Stimulated activated CD8-positive, alpha-beta memory T cell treated with anti-CD3 and anti-CD28 coated beads, Interleukin-15, amount 100 ng/mL, for 1 hour (primary cell): ENCODE data around the gene SRC.
A peak's percentile ranks its signal among the peaks of the same experiment; 100 is the strongest.

Experiments used
- DNase-seq: peaks from one replicate; pipeline ENCODE4 v3.0.0-alpha.2; 2020; ENCODE audit warnings: low read depth

Gene SRC

GRCh38 chr20:37383229-37383989, 37.5 kb downstream of the SRC start:
- no peak for DNase-seq

DNA sequence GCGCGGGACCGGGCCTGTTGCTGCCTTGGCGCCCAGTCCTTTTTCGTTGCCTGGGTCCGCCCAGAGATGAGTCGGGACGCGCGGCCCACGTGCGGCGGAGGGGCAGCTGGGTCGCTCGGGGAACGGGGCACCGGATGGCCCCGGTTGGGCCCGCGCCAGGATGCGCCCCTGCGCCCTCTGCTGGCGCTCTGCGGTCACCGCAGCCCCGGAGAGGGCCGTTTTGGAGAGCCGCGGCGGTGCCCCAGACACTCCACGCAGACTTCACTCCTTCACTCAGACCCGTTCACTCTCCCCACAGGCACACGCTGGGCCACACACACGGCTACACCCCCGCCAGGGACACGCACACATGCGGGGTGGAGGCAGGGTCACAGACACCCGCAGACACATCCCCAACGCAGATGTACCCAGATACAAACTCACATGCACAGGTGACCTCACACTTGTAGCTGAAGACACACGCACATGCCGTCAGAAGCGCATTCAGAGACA, 38.8 kb downstream of the SRC start:
- peak; percentile 51 for DNase-seq

DNA sequence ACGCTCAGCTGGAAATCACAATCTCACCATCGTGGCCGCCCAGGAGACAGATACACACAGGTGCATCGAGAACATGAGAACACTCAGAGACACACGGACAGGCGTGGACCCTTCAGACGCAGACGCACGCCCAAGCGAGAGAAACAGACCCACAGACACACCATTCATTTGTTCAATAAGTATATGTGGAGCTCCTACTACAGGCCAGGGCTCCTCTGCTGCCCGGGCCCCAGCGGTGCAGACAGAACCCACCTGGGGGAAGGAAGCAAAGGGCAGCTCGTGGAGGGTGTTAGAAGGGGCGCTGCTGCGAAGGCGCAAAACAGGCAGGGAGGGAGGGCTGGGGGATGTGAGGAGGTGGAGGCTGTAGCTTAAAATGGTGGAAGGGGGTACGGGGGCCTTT, 39.2 kb downstream of the SRC start:
- DNase-seq = no peak

DNA sequence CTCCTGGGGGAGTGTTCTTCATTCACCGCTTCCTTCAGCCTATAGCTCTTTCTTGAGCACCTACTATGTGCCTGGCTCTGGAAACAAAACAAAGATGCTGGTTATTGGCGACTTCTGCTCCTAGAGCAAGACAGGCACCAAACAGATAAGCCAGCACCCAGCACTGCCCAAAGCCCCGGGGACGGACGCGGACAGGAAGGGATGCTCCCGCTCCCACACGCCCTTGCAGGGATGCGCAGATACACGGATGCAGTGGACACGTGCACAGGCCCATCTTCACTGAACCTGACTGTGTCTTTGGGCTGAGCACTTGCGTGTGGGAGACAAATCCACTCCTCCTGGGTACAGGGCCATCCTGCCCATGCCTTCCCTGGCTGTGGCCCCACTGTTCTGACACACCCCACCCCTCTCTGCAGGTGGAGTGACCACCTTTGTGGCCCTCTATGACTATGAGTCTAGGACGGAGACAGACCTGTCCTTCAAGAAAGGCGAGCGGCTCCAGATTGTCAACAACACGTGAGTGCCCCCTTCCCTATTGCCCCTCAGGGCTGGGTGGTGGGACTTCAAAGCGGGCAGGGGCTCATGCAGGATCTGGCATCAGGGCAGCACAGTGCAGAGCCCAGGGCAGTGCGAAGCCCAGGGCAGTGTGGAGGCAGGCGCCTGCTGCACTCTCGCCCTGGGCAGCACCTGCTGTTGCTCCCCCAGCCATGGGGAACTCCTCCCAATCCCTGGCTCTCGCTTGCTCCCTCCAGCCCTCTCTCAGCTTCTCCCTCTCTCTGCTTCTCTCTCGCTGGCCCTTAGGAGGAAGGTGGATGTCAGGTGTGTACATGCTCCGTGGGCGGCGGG, 39.9 kb downstream of the SRC start:
- DNase-seq = no peak

DNA sequence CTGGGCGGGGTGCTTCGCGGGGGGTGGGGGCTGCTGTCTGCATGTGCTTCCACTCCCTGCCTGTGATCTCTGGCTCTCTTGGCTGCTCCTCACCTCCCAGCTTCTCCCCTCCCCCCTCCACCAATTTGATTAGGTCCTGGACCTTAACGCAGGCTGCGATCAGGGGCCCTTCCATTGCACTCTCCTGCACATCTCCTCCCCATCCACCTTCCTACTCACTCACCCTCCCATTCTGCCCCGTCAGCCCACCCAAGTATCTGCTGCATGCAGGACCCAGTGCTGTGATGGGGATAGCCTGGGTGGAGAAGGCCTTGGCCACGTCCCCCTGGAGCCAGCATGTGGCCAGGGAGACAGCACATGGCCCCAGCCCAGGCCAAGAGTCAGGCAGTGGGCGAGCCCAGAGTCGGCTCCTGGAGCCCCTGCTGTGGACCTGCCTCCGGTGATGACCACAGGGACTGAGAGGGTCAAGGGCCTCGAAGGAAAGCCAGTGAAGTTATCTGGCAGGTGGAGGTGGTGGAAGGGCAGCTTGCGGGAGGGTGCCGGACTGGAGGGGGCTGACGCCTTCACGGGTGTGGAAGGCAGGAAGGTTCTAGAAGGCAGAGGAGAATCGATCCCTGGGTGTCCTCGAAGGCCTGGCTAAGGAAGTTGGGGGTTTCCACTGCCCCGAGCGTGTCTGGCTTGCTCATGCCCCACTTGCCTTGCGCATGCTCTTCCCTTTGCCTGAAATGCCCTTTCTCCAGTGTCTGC, 40.7 kb downstream of the SRC start:
- DNase-seq = no peak

GRCh38 chr20:37387519-37388269, 41.8 kb downstream of the SRC start:
- DNase-seq = no peak

- no peak for DNase-seq
Measured at GRCh38 chr20:37388831-37389230, 42.9 kb downstream of the SRC start.

- no peak for DNase-seq
Measured at GRCh38 chr20:37389241-37389747, 43.4 kb downstream of the SRC start.

DNA sequence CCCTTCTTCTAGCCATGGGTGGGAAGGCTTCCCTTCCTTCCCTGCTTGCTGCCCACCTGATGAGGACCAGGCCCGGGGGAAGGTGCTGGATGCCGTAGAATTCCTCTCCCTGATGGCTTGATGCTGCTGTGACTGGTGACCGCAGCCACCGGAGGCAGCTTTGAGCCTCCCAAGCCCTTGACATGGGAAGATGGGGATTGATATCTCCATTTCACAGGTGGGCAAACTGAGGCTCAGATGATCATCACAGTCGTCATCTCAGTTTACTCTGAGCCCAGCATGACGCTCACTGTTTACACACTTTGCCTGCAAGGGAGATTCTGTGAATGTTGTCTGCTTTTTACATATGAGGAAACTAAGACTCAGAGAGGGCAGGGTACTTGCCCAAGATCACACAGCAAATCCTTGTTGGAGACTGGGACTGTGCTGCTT, 43.9 kb downstream of the SRC start:
- DNase-seq = no peak

DNA sequence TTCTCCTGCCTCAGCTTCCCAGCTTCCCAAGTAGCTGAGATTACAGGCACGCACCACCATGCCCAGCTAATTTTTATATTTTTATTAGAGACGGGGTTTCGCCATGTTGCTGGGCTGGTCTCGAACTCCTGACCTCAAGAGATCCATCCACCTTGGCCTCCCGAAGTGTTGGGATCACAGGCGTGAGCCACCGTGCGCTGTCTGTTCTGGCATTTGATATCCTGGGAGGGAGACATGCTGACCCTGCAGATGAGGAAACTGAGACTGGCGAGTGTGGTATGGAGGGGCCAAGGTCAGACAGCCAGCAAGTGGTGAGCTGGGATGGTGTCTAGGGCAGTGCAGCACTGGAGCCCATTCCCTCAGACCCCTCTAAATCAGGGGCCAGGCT, 44.6 kb downstream of the SRC start:
- no peak for DNase-seq

DNA sequence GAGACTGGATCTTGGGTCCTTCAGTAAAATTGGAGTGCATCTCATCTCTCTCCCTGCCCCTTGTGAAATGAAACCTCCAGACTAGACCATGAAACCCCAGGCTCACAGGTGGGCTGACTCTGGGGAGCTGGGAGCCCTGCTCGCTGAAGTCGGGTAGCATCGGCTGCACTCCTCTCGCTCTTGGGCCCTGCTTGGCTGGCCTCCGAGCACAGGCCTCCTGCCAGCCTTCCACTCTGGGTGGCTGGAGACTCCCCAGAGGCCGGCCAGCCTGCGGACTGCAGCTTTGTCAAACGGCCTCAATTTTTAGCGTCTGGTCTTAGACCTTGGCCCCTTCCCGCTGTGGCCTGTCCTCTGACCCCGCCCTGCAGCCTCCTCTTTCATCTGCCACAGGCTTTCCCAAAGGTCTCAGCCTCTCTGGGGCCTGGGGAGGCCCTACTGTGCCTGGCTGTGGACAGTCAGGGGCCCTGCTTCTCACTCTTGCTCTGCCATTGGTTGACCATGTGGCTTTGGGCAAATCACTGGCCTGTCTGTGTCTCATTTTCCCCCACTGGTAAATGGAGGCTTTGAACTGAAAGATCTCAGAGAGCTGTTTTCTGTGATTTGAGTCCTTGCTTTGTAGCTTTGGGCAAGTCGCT, 45.1 kb downstream of the SRC start:
- no peak for DNase-seq

DNA sequence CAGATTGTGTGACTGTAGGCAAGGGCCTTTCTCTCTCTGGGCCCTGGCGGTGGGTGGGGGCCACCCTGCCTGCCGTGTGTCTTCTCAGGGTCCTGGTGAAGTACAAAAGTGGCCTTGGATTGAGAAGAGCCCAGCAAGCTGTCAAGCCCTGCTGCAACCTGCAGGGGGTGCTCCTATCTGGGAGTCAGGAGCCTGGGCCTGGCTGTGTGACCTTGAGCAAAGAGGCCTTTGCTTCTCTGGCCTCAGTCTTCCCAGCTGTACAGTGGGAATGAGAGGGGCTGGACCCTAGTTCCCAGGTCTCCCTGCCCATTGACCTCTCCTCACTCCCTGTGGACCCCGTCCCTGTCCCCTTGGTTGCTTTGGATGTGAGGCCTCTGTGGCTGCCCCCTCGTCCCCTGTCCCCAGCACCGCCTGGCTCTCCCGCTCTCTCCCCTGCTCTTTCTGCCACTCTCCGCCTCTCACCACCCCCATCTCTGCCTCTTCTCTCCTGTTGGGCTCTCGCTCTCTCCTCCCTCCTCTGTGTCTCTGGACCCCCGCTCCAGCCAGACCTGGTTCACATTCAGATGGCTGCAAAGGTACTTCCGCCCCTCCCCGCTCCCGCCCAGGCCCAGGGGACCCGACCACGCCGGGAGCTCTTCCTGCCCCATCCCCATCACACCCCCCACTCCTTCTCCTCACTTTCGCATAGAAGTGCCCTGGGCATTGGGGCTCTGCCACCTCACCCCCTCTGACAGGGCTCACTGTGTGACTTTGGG, 46.7 kb downstream of the SRC start:
- no peak for DNase-seq

DNA sequence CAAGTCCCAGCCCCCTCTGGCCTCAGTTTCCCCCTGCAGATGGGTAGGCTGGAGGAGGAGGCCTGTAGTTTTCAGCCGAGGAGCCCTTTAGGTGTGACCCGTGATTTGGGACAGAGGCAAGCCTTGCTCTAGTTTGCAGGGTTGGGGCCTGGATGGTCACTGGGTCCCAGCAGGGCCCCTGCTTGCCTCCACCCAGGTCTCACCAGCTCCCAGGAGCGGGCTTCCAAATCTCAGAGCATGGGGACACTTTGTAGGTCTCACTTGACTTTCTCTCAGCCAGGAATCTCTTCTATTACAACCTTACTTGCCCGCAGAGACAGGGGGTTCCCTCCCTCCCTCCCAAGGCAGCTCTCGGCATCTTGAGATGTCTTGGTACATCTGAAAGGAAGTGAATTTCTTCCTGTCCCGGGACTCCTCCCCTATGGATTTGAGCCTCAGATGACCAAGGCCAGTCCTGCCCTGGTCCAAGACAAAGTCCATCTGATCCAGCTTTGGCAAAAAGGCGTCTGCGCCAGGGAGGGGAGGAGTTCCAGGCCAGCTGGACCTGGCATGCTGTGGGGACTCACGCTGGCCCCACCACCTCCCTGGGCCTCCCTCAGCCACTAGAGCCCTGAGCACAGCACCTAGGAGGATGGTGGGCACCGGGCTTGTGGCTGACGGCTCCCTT, 47.4 kb downstream of the SRC start:
- DNase-seq = no peak

DNA sequence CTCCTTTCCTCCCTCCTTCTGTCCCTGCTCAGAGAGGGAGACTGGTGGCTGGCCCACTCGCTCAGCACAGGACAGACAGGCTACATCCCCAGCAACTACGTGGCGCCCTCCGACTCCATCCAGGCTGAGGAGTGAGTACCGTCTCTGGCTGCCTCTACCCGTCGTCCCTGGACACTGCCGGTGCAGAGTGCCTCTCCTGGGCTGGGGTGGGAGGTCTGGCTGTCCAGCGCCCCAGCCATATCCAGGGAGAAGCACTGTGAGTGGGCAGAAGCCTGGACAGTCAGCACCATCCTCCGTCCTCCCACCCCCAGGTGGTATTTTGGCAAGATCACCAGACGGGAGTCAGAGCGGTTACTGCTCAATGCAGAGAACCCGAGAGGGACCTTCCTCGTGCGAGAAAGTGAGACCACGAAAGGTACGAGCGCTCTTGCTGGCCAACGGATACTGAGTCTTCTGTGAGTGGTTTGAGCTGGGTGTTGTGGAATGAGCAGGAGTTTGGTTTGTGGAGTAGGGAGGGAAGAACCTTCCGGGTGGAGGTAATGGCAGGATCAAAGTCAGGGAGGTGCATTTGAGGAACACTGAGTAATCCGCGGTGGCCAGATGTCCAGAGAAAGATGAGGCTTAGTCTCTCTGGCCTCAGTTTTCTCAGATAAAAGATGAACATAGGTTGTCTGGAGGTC, 48.1 kb downstream of the SRC start:
- no peak for DNase-seq

DNA sequence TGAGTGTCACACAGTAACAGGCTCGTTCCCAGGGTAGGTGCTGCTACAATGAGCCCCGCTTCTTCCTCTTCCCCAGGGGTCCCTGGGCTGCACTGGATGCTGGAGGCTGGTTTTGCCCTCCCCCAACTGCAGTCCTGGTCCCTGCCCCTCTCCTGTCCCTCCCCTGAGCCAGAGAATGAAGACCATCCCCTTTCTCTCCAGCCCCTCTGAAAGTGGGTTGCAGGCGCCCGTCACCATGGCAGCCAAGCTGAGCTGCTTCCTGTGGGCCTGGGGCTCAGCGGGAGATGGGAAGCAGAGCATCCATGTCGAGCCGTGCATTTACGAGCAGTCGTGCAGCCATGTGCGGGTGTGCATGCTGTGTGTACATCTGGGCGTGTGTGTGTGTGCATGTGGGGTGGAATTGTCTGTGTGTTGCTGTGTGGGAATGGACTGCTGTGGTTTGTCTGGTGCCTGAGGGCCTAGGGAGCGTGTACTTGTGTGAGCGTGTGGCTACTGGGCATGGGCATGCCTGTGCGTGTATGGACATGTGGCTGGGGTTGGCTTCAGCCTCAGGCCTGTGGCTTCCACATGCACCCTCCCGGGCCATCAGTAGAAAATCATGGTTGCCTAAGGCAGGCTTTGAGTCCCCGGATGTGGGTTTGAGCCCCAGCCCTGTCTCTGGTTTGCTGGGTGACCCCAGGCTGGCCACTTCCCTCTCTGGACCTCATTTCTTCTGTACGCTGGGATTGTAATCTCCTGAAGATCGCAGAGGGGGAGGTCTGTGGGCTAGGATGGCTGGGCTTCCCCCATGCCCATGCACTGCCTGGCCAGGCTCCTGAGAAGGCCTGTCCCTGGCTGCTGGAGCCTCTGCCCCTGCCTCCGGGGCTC, 48.8 kb downstream of the SRC start:
- DNase-seq = no peak

DNA sequence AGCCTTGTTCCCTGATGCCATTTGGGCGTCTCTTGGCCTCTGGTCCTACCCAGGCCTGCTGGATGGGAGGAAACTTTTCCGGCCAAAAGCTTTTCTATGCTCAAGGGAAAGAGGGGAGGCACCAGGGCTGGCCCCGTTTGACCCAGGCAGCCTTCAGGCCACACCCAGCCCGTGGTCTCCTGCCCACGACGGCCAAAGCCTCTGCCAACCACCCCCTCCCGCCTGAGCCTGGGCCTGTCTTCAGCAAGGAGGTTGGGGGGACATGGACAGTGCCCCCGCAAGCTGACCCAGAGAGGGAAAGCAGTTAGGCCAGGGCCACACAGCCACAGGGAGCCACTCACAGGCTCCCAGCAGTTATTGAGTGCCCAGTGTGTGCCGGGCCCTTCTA, 49.5 kb downstream of the SRC start:
- no peak for DNase-seq

GRCh38 chr20:37395921-37396415, 50.0 kb downstream of the SRC start:
- DNase-seq = no peak
